Renal cortex interstitium (tissue), 11 donors: ENCODE data around the gene PHF21B. TPM values are rescaled to one million over a fixed set of nuclear protein-coding genes. Genes with fewer than 3 reads are reported as not detected.

Experiments used
- DNase-seq, 11 donors: peaks; one replicate each; pipeline ENCODE4 v3.0.0-alpha.2; 2013; ENCODE audit warnings: low read depth in 9 of 11, low spot score in 4 of 11; ENCODE audit errors: extremely low read depth in 1 of 11
- polyA plus RNA-seq, 3 donors: library from polyadenylated mRNA; unstranded; fragments of 120-200 nt; gene quantifications; one replicate each; pipeline ENCODE4 v1.2.1, GENCODE V29; 2013; ENCODE audit not compliant: insufficient read length in 3 of 3

The PHF21B gene
- polyA plus RNA-seq, 3 donors, result 4.3 to 7.4 (median 4.5) TPM

GRCh38 chr22:44944883-44945601 lies 64.8 kb downstream of the PHF21B start:
- peak in 3 of 11 donors; percentile 25 to 56 (median 53) for DNase-seq

- DNase-seq, result no peak
These were observed 66.0 kb downstream of the PHF21B start for GRCh38 chr22:44943701-44944324.

- no peak for DNase-seq
These were observed 66.7 kb downstream of the PHF21B start for GRCh38 chr22:44942979-44943700.

- DNase-seq, result no peak
These were observed 67.7 kb downstream of the PHF21B start for GRCh38 chr22:44942056-44942455.

GRCh38 chr22:44941207-44941606 lies 68.6 kb downstream of the PHF21B start:
- DNase-seq, result no peak

- no peak for DNase-seq
These were observed 69.7 kb downstream of the PHF21B start for GRCh38 chr22:44940130-44940529.

GRCh38 chr22:44939451-44939850 lies 70.4 kb downstream of the PHF21B start:
- no peak for DNase-seq

GRCh38 chr22:44938886-44939285 lies 70.9 kb downstream of the PHF21B start:
- DNase-seq, result no peak

- no peak for DNase-seq
These were observed 72.6 kb downstream of the PHF21B start for GRCh38 chr22:44937216-44937615.

GRCh38 chr22:44936201-44936600 lies 73.6 kb downstream of the PHF21B start:
- no peak for DNase-seq

- no peak for DNase-seq
These were observed 74.1 kb downstream of the PHF21B start for GRCh38 chr22:44935724-44936123.

GRCh38 chr22:44934454-44934735 lies 75.4 kb downstream of the PHF21B start:
- DNase-seq, result no peak

- DNase-seq, result no peak
These were observed 75.9 kb downstream of the PHF21B start for GRCh38 chr22:44933666-44934453.

- no peak for DNase-seq
These were observed 77.3 kb downstream of the PHF21B start for GRCh38 chr22:44932493-44932892.

- no peak for DNase-seq
These were observed 78.0 kb downstream of the PHF21B start for GRCh38 chr22:44931766-44932165.

GRCh38 chr22:44931077-44931540 lies 78.7 kb downstream of the PHF21B start:
- peak in 7 of 11 donors; percentile 35 to 56 (median 45) for DNase-seq

GRCh38 chr22:44930711-44931035 lies 79.1 kb downstream of the PHF21B start:
- DNase-seq, result no peak

GRCh38 chr22:44930016-44930710 lies 79.6 kb downstream of the PHF21B start:
- no peak for DNase-seq

GRCh38 chr22:44929359-44930015 lies 80.3 kb downstream of the PHF21B start:
- DNase-seq, result no peak
